GM19328 (cell line): ENCODE measurements around the gene DNAJC13.

Experiments
- ATAC-seq: cut with Tn5 transposase; IDR thresholded peaks from one replicate; pipeline ENCODE4 v1.9.1; 2021; ENCODE audit warnings: mild to moderate bottlenecking, moderate library complexity; ENCODE audit not compliant: unreplicated experiment

Gene DNAJC13

GRCh38 chr3:132457286-132457685 lies 40.0 kb downstream of the DNAJC13 start:
- ATAC-seq = no peak

GRCh38 chr3:132459551-132459950 lies 42.2 kb downstream of the DNAJC13 start:
- no peak for ATAC-seq

DNA sequence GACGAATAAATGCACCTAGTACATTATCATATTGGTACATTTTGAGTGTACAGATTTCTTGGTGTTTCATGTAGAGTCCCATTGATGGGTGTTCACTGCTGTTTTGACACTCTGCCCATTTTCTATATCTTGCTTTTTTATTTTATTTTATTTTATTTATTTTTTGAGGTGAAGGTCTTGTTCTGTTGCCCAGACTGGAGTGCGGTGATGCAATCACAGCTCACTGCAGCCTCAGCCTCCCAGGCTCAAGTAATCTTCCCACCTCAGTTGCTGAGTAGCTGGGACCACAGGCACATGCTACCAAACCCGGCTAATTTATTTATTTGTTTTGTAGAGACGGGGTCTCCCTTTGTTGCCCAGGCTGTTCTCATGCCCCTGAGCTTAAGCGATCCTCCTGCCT lies 44.2 kb downstream of the DNAJC13 start:
- ATAC-seq = no peak

DNA sequence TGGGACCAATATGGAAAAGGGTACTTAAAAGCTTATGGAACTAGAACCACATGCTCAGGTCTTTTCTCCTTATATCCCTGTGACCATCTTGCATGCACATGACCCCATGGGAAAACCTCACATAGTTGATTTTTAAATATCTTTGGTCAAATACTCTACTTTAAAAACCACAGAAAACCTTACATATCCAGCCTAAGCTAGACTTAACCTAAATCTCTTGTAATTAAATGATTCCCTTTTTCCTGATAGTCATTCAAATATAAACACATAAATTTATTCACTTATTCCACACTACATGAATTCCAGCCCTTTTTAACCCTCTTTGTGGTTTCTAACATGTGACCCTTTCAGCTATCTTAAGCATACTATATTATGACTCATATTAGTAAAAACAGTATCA lies 46.8 kb downstream of the DNAJC13 start:
- no peak for ATAC-seq

DNA sequence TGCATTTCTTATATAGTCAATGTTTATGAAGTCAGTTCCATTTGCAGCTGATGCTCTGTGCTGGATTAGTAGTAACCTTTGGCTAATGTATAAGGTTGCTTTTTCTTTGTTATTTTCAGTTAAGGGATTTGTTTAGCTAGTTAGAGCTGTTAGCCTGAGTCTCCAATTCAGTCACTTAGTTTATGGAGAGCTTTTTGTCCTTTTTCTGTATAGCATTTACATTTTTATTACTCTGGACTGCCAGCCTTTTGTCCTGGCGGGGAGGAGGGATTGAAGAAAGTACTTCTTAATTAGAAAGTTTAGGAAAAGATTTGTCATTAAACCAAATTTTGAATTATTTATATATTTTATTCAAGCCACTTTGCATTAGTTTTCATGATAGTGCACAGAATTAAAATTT lies 52.0 kb downstream of the DNAJC13 start:
- no peak for ATAC-seq

DNA sequence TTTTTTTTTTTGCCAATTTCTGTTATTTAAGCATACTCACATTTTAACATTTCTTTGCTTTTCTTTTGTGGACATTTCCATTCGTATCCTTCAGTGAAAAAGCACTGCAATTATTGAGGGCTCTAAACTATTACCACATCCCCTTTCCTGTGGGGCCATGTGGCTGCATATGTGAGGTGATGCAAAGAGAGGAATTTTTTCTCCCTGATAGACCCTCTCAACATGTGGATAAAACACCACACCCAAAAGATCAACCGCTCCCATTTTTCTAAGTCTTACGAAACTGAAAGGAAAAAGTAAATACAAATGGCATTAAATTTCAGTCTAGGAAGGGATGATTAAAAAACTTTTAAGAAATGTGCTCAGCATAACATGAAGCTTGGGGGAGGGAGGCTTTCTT lies 68.8 kb downstream of the DNAJC13 start:
- ATAC-seq = no peak

DNA sequence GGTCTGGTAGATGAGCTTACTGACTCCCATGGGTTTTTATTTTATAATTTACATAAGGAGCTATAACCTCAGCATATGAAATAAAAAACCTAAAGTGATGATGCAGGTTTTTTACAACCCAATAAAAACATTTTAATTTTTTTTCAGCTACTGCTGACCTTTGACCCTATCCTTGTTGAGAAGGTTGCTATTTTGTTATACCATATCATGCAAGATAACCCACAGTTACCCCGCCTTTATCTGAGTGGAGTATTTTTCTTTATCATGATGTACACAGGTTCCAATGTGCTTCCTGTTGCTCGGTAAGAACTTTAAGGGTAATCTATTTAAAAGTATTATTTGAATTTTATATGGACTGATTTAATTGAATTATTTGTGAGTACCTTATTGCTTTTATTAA lies 70.8 kb downstream of the DNAJC13 start:
- no peak for ATAC-seq

- no peak for ATAC-seq
These were observed 81.8 kb downstream of the DNAJC13 start for GRCh38 chr3:132499071-132499470.

DNA sequence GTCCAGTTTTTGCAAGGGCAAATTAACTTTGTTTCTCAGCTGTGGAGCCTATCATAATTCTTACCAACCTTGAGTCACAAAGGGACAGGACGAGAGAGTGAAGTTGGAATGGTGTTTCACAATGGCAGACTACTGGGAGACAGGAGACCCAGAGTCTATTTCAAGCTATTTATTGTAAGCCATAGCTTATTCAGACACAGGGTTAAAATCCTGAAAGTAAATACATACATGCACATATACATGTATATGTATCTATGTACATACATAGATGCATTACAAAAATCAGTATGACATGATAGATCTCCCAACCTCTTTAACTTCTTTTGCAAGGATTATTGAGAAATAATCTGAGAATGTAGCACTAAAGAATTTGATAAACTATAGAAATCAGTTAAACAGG lies 86.3 kb downstream of the DNAJC13 start:
- ATAC-seq = no peak

GRCh38 chr3:132504375-132504933 lies 87.2 kb downstream of the DNAJC13 start:
- ATAC-seq = no peak

DNA sequence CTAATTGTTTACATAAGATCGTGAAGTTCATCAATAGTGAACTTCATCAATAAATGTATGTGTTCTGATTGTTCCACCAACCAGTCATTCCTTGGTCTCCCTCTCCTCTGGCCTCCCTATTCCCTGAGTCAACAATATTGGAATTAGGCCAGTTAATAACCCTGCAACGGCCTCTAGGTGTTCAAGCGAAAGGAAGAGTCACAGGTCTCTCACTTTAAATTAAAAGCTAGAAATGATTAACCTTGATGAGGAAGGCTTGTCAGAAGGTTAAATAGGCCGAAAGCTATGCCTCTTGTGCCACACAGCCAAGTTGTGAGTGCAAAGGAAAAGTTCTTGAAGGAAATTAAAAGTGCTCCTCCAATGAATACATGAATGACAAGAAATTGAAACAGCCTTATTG lies 90.4 kb downstream of the DNAJC13 start:
- ATAC-seq = no peak

GRCh38 chr3:132509096-132509495 lies 91.8 kb downstream of the DNAJC13 start:
- no peak for ATAC-seq

DNA sequence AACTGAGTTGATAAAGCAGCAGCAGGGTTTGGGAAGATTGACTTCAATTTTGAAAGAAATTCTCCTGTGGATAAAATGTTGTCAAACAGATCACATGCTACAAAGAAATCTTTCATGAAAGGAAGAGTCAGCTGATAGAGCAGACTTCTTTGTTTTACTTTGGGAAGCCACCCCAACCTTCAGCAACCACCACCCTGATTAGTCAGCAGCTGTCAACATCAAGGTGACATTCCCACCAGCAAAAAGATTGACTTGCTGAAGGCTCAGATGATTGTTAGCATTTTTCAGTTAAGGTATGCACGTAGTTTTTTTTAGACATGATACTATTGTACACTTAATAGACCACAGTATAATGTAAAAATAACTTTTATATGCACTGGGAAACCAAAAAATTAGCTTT lies 92.2 kb downstream of the DNAJC13 start:
- ATAC-seq = no peak

- ATAC-seq = no peak
These were observed 95.8 kb downstream of the DNAJC13 start for GRCh38 chr3:132513057-132513456.

GRCh38 chr3:132517311-132517710 lies 100.0 kb downstream of the DNAJC13 start:
- ATAC-seq = no peak

DNA sequence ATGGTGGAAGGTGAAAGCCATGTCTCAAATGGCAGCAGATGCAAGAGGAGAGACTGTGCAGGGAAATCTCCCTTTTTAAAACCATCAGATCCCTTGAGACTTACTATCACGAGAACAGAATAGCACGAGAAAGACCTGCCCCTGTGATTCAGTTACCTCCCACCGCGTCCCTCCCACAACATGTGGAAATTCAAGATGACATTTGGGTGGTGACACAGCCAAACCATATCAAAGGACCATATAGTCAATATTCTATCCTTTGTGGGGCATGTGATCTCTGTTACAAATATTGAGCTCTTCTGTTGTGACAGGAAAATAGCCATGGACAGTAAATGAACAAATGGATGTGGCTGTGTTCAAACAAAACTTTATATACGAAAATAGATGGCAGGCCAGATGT lies 102.6 kb downstream of the DNAJC13 start:
- ATAC-seq = no peak

GRCh38 chr3:132521901-132522300 lies 104.6 kb downstream of the DNAJC13 start:
- no peak for ATAC-seq

GRCh38 chr3:132522353-132522752 lies 105.1 kb downstream of the DNAJC13 start:
- no peak for ATAC-seq

GRCh38 chr3:132530624-132531023 lies 113.3 kb downstream of the DNAJC13 start:
- no peak for ATAC-seq

DNA sequence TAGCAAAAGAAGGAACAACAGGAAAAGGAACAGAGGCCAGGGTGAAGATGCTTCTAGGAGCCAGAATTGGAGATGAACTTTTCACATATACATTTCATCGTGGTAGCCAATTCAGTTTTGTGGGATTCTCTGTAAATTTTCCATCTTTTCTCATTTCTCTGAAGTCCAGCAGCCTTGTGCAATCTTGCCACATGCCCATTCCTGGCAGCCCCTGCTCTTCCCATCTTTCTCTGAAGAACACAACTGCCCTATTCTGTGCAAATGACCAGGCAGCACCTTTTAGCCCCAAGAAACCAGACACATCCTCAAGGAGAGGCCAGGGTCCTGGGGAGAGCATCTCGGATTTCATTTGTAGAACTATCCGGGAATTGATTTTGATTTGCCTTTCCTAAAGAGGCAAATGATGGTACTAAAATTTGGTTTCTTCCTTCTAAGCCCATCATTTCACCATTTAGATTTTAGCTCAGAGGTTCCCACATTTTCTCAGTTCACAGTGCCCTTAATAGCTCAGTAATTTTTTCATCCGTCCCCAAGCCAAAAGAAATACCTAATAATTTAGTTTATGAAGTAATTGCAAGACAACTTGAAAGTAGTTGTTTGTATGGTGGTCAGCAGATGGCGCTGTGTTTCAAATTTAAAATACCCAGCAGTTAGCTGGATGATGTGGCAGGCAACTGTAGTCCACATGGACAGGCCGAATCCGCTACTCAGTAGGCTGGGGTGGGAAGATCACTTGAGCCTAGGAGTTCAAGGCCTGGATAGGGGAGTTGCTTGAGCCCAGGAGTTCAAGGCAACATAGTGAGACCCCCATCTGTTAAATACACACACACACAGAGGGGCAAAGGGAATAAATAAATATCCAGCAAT lies 118.5 kb downstream of the DNAJC13 start:
- no peak for ATAC-seq

DNA sequence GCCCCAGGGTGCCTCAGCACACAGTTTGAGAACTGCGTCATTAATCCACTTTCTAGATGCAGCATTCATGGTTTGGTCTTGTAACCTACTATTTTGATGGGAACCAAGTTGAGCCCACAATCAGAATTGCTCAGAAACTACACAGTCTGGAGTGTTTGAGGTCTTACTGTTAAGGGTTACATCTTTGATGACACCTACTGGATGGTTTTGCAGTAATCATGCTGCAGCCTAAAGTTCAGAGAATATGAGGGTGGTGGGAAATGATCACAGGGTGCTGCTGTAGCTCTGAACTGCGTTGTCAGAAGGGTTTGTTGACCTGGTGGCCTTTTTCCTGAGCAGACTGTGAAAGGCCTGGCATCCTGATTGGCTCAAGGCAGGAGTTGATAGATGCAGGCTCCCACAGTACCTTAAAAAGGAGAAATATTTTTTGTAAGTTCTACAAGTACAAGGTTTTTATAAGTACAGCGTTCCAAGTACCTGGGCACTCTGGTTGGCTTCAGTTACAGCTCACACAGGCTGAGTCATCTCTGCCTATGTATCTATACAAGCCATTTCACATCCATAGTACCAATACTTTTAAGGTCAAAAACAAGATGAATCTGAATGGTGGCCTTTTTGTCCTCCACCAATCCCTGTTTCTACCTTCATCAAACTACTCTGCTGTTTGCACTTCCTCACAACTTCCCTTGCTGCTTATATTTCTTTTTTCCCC lies 119.3 kb downstream of the DNAJC13 start:
- ATAC-seq = no peak

DNA sequence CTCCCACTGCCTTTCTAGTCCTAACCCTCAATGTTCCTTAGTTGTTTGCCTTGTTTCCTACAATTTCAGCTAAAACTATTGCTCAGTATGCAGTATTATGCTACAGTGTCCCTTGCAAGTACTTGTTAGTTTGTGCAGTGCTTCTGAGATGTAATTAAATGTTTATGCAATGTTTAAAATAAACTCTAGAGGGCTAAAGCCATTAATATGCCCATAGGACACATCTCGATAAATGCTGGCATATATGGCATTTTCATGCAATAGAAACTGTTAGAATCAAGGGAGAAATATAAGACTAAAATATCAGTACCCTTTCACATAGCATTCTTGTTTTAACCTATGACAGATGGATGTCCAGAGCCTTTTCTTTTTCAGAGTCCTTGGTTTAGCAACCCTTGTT lies 120.0 kb downstream of the DNAJC13 start:
- no peak for ATAC-seq
